HCT116 (cell line): ENCODE measurements around the gene FGGY. TPM values are rescaled to one million over a fixed set of nuclear protein-coding genes. Genes with fewer than 3 reads are reported as not detected.

Source experiments
- ATAC-seq: fragments of 200-7000 bp; cut with Tn5 transposase; 2 replicates; pipeline ENCODE4 v1.9.1; 2020; ENCODE audit warnings: mild to moderate bottlenecking, moderate library complexity
- BruUV-seq: library from RNA; stranded (reverse); fragments of 400-500 nt; replicated peaks from 2 replicates; lab custom pipeline; 2021; lab: Mats Ljungman, UMichigan
- CTCF ChIA-PET: fragments of 300-600 bp; sonication (Branson Sonifier 250); formaldehyde crosslinking; loops from one replicate; lab custom pipeline; 2021; ENCODE audit warnings: antibody characterized with exemption; lab: Charles Lee
- POLR2A ChIA-PET: fragments of 300-600, 350-600 bp; sonication (Branson Sonifier 250); formaldehyde crosslinking; loops from one replicate; lab custom pipeline; 2021; ENCODE audit warnings: antibody characterized with exemption; lab: Charles Lee
- RAD21 ChIA-PET, 2 experiments: fragments of 300-600 bp; sonication (Branson Sonifier 250); formaldehyde crosslinking; loops; one replicate each; lab custom pipeline; 2023; ENCODE audit warnings: low total read pairs in 2 of 2; ENCODE audit not compliant: uncharacterized antibody in 2 of 2, unreplicated experiment in 2 of 2, low non-redundant PET in 1 of 2; lab: Charles Lee
- DNase-seq: peaks from one replicate; pipeline ENCODE4 v3.0.0-alpha.2; 2010; ENCODE audit warnings: low read depth, low spot score
- H2AFZ ChIP-seq: fragments of 200-600 bp; shearing (Covaris generic), sonication (generic); 2 replicates; pipeline ENCODE4 v1.6.1; 2017; ENCODE audit warnings: low read depth, mixed run types, mixed read lengths, antibody characterized with exemption, low read length; ENCODE audit not compliant: poor library complexity, severe bottlenecking
- H3K27ac ChIP-seq: 2 replicates; pipeline ENCODE4 v1.5.1; 2012; ENCODE audit warnings: low read depth, low read length
- H3K27me3 ChIP-seq: fragments of 200-600 bp; sonication (generic); 2 replicates; pipeline ENCODE4 v1.6.1; 2016; ENCODE audit warnings: mixed run types, low read length, mixed read lengths; ENCODE audit not compliant: insufficient read depth
- H3K36me3 ChIP-seq, 2 experiments: fragments of 200-500 bp in 1 of 2; fragments of 200-600 bp in 1 of 2; sonication (Bioruptor generic) in 1 of 2; sonication (generic) in 1 of 2; 2 replicates each; pipeline versions ENCODE4 v1.5.1 to v1.6.1; 2014 to 2016; ENCODE audit warnings: low read length in 2 of 2, inconsistent platforms in 1 of 2, mixed read lengths in 1 of 2, mixed run types in 1 of 2; ENCODE audit not compliant: insufficient read depth in 2 of 2, control insufficient read depth in 1 of 2
- H3K4me1 ChIP-seq, 2 experiments: fragments of 200-600 bp in 1 of 2; sonication (generic) in 1 of 2; 2 replicates each; pipeline versions ENCODE4 v1.5.1 to v1.6.1; 2012 to 2017; ENCODE audit warnings: low read length in 2 of 2, inconsistent platforms in 1 of 2, mild to moderate bottlenecking in 1 of 2, mixed read lengths in 1 of 2, mixed run types in 1 of 2, moderate library complexity in 1 of 2; ENCODE audit not compliant: insufficient read depth in 2 of 2, control insufficient read depth in 1 of 2
- H3K4me2 ChIP-seq: fragments of 200-600 bp; sonication (generic); 2 replicates; pipeline ENCODE4 v1.6.1; 2017; ENCODE audit warnings: mixed run types, low read length, mixed read lengths
- H3K4me3 ChIP-seq, 2 experiments: fragments of 200-600 bp in 1 of 2; sonication (generic) in 1 of 2; replicated peaks in 1 of 2; 2 replicates each; pipeline ENCODE4 v1.5.1; 2011 to 2016; ENCODE audit warnings: low read length in 2 of 2, control low read depth in 1 of 2, low read depth in 1 of 2, mild to moderate bottlenecking in 1 of 2, mixed read lengths in 1 of 2, mixed run types in 1 of 2
- H3K79me2 ChIP-seq: fragments of 200-600 bp; sonication (generic); 2 replicates; pipeline ENCODE4 v1.6.1; 2017; ENCODE audit warnings: mild to moderate bottlenecking, mixed run types, low read length, moderate library complexity, mixed read lengths; ENCODE audit not compliant: insufficient read depth
- H3K9ac ChIP-seq: fragments of 200-600 bp; sonication (generic); 2 replicates; pipeline ENCODE4 v1.6.1; 2016; ENCODE audit warnings: low read length, mixed read lengths
- H3K9me2 ChIP-seq: fragments of 200-600 bp; sonication (generic), shearing (Covaris generic); 2 replicates; pipeline ENCODE4 v1.6.1; 2017; ENCODE audit warnings: mixed run types, mild to moderate bottlenecking, moderate library complexity; ENCODE audit not compliant: insufficient read depth
- H3K9me3 ChIP-seq, 2 experiments: fragments of 200-500 bp in 1 of 2; fragments of 200-600 bp in 1 of 2; sonication (Bioruptor generic) in 1 of 2; sonication (generic) in 1 of 2; 2 replicates each; pipeline ENCODE4 v1.6.1; 2014 to 2017; ENCODE audit warnings: low read length in 2 of 2, mixed read lengths in 2 of 2, inconsistent platforms in 1 of 2, low read depth in 1 of 2, mild to moderate bottlenecking in 1 of 2, mixed run types in 1 of 2, moderate library complexity in 1 of 2; ENCODE audit not compliant: control insufficient read depth in 1 of 2, insufficient read depth in 1 of 2
- H4K20me1 ChIP-seq: fragments of 200-600 bp; sonication (generic), shearing (Covaris generic); 2 replicates; pipeline ENCODE4 v1.6.1; 2017; ENCODE audit warnings: mixed run types, mild to moderate bottlenecking, moderate library complexity; ENCODE audit not compliant: insufficient read depth
- CBX3 ChIP-seq: IDR thresholded peaks from 2 replicates; pipeline ENCODE4 v1.6.1; 2012; ENCODE audit warnings: low read depth
- CTCF ChIP-seq, 3 experiments: fragments of 200-600 bp in 1 of 3; sonication (generic) in 1 of 3; IDR thresholded peaks in 2 of 3; conservative IDR thresholded peaks in 1 of 3; 2 replicates each; pipeline ENCODE4 v1.5.1; 2012 to 2017; ENCODE audit warnings: low read depth in 2 of 3, low read length in 2 of 3, antibody characterized with exemption in 1 of 3, borderline replicate concordance in 1 of 3, control low read depth in 1 of 3, mild to moderate bottlenecking in 1 of 3, mixed read lengths in 1 of 3, mixed run types in 1 of 3, moderate library complexity in 1 of 3; ENCODE audit not compliant: insufficient read depth in 1 of 3
- ELF1 ChIP-seq: IDR thresholded peaks from 2 replicates; pipeline ENCODE4 v1.6.1; 2012; ENCODE audit warnings: low read depth, borderline replicate concordance
- EZH2 ChIP-seq: fragments of 200-600 bp; sonication (generic); IDR thresholded peaks from 2 replicates; pipeline ENCODE4 v1.6.1; 2017; ENCODE audit warnings: antibody characterized with exemption, mixed run types
- EZH2phosphoT487 ChIP-seq: fragments of 200-600 bp; IDR thresholded peaks from 2 replicates; pipeline ENCODE4 v1.6.1; 2018; ENCODE audit warnings: antibody characterized with exemption, borderline replicate concordance
- FOSL1 ChIP-seq: IDR thresholded peaks from 2 replicates; pipeline ENCODE4 v1.6.1; 2012; ENCODE audit warnings: low read depth
- JUND ChIP-seq: IDR thresholded peaks from 2 replicates; pipeline ENCODE4 v1.6.1; 2012
- POLR2A ChIP-seq: IDR thresholded peaks from 2 replicates; pipeline ENCODE4 v1.7.0; 2011; ENCODE audit warnings: borderline replicate concordance; ENCODE audit not compliant: insufficient read depth, insufficient read length; ENCODE audit errors: extremely low read depth
- POLR2AphosphoS5 ChIP-seq: IDR thresholded peaks from 2 replicates; pipeline ENCODE4 v1.6.1; 2011; ENCODE audit warnings: mild to moderate bottlenecking, low read depth, low read length, moderate library complexity
- RAD21 ChIP-seq: IDR thresholded peaks from 2 replicates; pipeline ENCODE4 v1.6.1; 2012; ENCODE audit warnings: low read depth, mild to moderate bottlenecking
- REST ChIP-seq: IDR thresholded peaks from 2 replicates; pipeline ENCODE4 v1.6.1; 2012; ENCODE audit warnings: low read depth
- SIN3A ChIP-seq: IDR thresholded peaks from 2 replicates; pipeline ENCODE4 v1.6.1; 2012; ENCODE audit warnings: low read depth
- SP1 ChIP-seq: IDR thresholded peaks from 2 replicates; pipeline ENCODE4 v1.6.1; 2012; ENCODE audit warnings: low read depth
- SRF ChIP-seq: IDR thresholded peaks from 2 replicates; pipeline ENCODE4 v1.6.1; 2012; ENCODE audit warnings: low read depth
- TCF7L2 ChIP-seq: IDR thresholded peaks from 2 replicates; pipeline ENCODE4 v1.7.0; 2011; ENCODE audit warnings: borderline replicate concordance, inconsistent platforms; ENCODE audit not compliant: insufficient read depth, insufficient read length; ENCODE audit errors: extremely low read depth
- YY1 ChIP-seq: IDR thresholded peaks from 2 replicates; pipeline ENCODE4 v1.6.1; 2011; ENCODE audit warnings: low read length, low read depth, moderate library complexity, mild to moderate bottlenecking; ENCODE audit not compliant: insufficient replicate concordance; ENCODE audit errors: extremely low read depth
- ZFX ChIP-seq: fragments of 450-650 bp; IDR thresholded peaks from 2 replicates; pipeline ENCODE4 v1.6.1; 2017
- ZNF274 ChIP-seq: fragments of 200-500 bp; sonication (Bioruptor generic); IDR thresholded peaks from 2 replicates; pipeline ENCODE4 v1.6.1; 2014; ENCODE audit warnings: mild to moderate bottlenecking, low read depth, low read length, inconsistent platforms
- intact Hi-C: fragments of 100-400 bp; cut with micrococcal nuclease; formaldehyde crosslinking; loops from 2 replicates; pipeline ENCODE4 v1.10.0; 2022
- total RNA-seq: library from RNA; stranded (reverse); gene quantifications from one replicate; pipeline ENCODE4 v1.2.1, GENCODE V29; 2021; ENCODE audit not compliant: unreplicated experiment
- TF ChIP-seq, protein P1 (sequence below): IDR thresholded peaks from 2 replicates; pipeline ENCODE4 v1.6.1; 2012
- TF ChIP-seq, protein P2 (sequence below): IDR thresholded peaks from 2 replicates; pipeline ENCODE4 v1.6.1; 2012

FGGY gene
- total RNA-seq, 1 experiment from 2014 or later = 10.6 TPM

GRCh38 chr1:59457786-59458185 is 160.9 kb downstream of the FGGY start:
- H3K4me1 ChIP-seq = peaks cover 0 to 13% of the 10 kb centered on the region in 2 experiments; a peak in 2 of 4 replicates
- ChIA-PET POLR2A (interaction anchor here (1.2 kb wide), 1 partner anchor 11 kb away, joined by 3 read pairs; no protein-coding TSS in a partner anchor), RAD21 (no interaction called here), CTCF (no interaction called here)
- no peaks in the 10 kb centered on the region for H3K9me2 ChIP-seq
- no peak overlapping the region for H2AFZ ChIP-seq
- no peaks in the 10 kb centered on the region for H3K27me3 ChIP-seq
- no peak overlapping the region for H3K27ac ChIP-seq
- H4K20me1 ChIP-seq = no peaks in the 10 kb centered on the region
- DNase-seq (no peak), ATAC-seq (no peak)
- H3K79me2 ChIP-seq = no peaks in the 10 kb centered on the region
- H3K4me2 ChIP-seq = no peak overlapping the region
- no peaks in the 10 kb centered on the region for H3K36me3 ChIP-seq
- H3K9me3 ChIP-seq = no peaks in the 10 kb centered on the region
- BruUV-seq = no TSS peak
- H3K9ac ChIP-seq = no peak overlapping the region
- intact Hi-C loops = no loop called here
- TF ChIP-seq, protein P1, sequence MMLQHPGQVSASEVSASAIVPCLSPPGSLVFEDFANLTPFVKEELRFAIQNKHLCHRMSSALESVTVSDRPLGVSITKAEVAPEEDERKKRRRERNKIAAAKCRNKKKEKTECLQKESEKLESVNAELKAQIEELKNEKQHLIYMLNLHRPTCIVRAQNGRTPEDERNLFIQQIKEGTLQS = no peak
- TF ChIP-seq SRF = no peak
- TF ChIP-seq YY1 = no peak
- no peak for TF ChIP-seq RAD21
- TF ChIP-seq, protein P2, sequence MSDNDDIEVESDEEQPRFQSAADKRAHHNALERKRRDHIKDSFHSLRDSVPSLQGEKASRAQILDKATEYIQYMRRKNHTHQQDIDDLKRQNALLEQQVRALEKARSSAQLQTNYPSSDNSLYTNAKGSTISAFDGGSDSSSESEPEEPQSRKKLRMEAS = no peak
- no peak for TF ChIP-seq ZFX
- TF ChIP-seq ELF1 = no peak
- no peak for TF ChIP-seq FOSL1
- no peak for TF ChIP-seq CBX3
- TF ChIP-seq JUND = no peak
- TF ChIP-seq SP1 = no peak
- no peak for TF ChIP-seq EZH2
- TF ChIP-seq TCF7L2 = no peak
- TF ChIP-seq POLR2AphosphoS5 = no peak
- no peak for TF ChIP-seq POLR2A
- no peak for TF ChIP-seq REST
- no peak for TF ChIP-seq EZH2phosphoT487
- TF ChIP-seq SIN3A = no peak
- no peak for TF ChIP-seq ZNF274
- TF ChIP-seq CTCF (IDR thresholded peaks at IDR 0.05 in 2 of 3, conservative IDR thresholded peaks at IDR 0.05 in 1 of 3; ENCODE audit: borderline replicate concordance in 1 of 3, insufficient read depth in 1 of 3, low read depth in 2 of 3, low read length in 2 of 3) = no peak
- H3K4me3 ChIP-seq = no peak overlapping the region
